Spleen (tissue), 7 donors: ENCODE measurements around the gene ASAP2.

Source experiments
- CTCF ChIP-seq, 11 experiments: fragments of 200-600 bp in 7 of 11; fragments of 450-650 bp in 4 of 11; sonication (generic) in 4 of 11; IDR thresholded peaks in 8 of 11; conservative IDR thresholded peaks in 3 of 11; 1 replicate in 7 of 11; 2 replicates in 4 of 11; pipeline versions ENCODE4 v1.4.0 to v1.8.0; 2016 to 2021; ENCODE audit warnings: antibody characterized with exemption in 11 of 11, inconsistent platforms in 4 of 11, mild to moderate bottlenecking in 1 of 11
- POLR2AphosphoS5 ChIP-seq, 3 donors: sonication (generic); formaldehyde crosslinking; IDR thresholded peaks; one replicate each; pipeline ENCODE4 v1.5.1; 2017; ENCODE audit warnings: antibody characterized with exemption in 3 of 3
- donor health status: DM: no; HTN: no; CAD: no; lungs with moderate emphysema.
- donor health status: DM: no; HTN: no; CAD: no.
- donor health status: DM: no; HTN: no; CAD: no.

DNA sequence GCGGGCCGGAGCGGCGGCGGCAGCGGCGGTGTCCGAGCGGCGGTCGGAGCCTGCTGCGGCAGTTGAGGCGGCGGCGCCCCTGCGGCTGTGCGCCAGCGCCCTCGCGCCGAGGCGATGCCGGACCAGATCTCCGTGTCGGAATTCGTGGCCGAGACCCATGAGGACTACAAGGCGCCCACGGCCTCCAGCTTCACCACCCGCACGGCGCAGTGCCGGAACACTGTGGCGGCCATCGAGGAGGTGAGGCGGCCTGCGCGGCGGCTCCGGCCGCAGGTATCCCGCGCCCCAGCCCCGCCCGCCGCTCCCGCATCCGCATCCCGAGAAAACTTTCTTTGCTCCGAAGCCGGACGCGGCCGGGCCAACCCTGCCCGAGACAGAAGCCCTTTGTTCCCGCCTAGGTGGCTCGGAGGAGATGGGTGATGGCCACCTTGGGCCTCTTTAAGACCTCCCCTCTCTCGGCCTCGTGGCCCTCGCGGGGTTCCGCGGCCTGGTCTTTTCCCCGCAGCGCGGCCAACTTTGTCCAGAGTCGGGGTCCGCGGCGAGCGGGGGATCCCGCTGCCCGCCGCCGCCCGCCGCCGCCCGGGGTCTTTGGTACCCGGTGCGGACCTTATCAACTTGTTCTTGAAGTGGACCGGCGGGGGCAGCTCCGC is 504 bp downstream of the ASAP2 start:
- TF ChIP-seq CTCF (IDR thresholded peaks at IDR 0.05 in 8 of 11, conservative IDR thresholded peaks at IDR 0.05 in 3 of 11) (no peak), POLR2AphosphoS5 (IDR thresholded peaks at IDR 0.05) (no peak)
